ENCODE data around the gene TGFA. TPM values are rescaled to one million over a fixed set of nuclear protein-coding genes. Genes with fewer than 3 reads are reported as not detected.

Gene TGFA
- total and polyA plus RNA-seq, 8 donors = 0.89 to 16.0 (median 3.7) TPM; not detected in 1

DNA sequence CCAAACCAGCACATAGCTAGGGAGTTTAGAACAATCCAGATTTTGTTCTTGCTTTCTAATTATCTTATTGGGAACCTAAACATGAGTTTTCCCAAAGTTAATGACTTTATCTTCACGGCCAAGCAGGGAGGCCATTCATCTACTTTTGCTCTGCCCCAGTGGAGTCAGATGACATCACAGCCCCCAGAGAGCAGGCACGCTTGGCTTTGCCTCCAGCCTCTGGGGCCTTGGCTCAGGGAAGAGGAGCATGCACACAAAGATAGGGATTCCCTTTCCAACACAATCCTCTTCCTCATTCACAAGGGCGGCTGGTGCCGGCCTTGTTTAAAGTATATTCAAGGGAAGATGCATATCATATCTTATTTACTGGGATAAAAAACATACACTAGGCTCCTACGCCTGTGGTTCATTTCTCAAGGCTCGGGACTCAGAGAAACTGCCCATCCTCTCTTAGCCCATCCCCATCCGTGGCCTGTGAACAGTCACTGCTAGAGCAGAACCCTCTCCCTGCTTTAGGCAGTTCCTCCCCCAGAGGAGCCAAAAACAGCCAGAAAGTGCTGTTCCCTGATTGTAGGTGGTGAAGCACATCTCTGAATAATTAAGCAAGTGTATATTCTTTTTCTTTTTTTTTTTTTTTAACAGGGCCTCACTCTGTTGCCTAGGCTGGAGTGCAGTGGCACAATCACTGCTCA, 21.2 kb downstream of the TGFA start:
- H3K27me3 ChIP-seq = no peaks in the 10 kb centered on the region
- no peaks in the 10 kb centered on the region for H3K9me3 ChIP-seq
- WGBS, 5 donors = 73 to 89% (median 81%) methylated on average over 7 of the region's 7 CpGs
- TF ChIP-seq POLR2A (IDR thresholded peaks at IDR 0.05) (no peak), EP300 (IDR thresholded peaks at IDR 0.05) (no peak), POLR2AphosphoS5 (IDR thresholded peaks at IDR 0.05) (no peak)
- TF ChIP-seq, protein P1, sequence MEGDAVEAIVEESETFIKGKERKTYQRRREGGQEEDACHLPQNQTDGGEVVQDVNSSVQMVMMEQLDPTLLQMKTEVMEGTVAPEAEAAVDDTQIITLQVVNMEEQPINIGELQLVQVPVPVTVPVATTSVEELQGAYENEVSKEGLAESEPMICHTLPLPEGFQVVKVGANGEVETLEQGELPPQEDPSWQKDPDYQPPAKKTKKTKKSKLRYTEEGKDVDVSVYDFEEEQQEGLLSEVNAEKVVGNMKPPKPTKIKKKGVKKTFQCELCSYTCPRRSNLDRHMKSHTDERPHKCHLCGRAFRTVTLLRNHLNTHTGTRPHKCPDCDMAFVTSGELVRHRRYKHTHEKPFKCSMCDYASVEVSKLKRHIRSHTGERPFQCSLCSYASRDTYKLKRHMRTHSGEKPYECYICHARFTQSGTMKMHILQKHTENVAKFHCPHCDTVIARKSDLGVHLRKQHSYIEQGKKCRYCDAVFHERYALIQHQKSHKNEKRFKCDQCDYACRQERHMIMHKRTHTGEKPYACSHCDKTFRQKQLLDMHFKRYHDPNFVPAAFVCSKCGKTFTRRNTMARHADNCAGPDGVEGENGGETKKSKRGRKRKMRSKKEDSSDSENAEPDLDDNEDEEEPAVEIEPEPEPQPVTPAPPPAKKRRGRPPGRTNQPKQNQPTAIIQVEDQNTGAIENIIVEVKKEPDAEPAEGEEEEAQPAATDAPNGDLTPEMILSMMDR (IDR thresholded peaks at IDR 0.05) = no peak
- no peak overlapping the region for H3K4me3 ChIP-seq
- DNase-seq = no peak
- H3K36me3 ChIP-seq = no peaks in the 10 kb centered on the region
- peak overlapping the region in 1 of 5 donors; percentile 34 for H3K27ac ChIP-seq
- intact Hi-C loops (cut with DNase I; ENCODE audit: low total_unique reads) = no loop called here
- H3K4me1 ChIP-seq = peaks cover 0 to 29% (median 0%) of the 10 kb centered on the region in 4 donors

DNA sequence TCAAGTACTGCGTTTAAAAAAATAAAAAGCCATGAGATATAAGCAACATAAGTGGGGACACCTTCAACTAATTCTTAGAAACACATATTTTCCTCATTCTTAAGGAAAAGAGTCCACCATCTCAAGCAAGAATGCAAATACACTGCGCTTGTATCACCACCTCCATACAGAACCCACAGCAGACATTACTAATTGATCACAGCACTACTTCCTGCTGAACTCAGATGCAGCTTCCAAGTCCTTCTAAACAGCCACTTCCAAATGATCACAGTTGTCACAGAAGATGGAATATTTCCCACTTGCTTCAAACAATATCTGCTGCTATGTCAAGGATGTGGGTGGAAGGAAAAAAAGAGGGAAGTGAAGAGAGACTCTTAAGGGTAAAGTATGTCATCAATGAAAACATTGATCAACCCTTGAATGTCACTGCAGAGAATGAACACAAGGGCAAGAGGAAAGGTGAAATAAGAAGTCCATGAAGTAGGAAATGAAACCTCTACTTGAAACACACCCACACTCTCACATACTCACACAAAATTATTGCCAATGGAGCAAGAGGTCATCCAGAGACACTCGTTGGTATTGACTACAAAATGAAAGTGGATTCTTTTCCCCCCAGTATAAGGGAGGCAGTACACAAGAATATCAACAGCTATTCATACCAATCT, 22.1 kb downstream of the TGFA start:
- no peak for DNase-seq
- WGBS, 5 donors = 62 to 80% (median 75%) methylated on average over 3 of the region's 3 CpGs
- Histone ChIP-seq H3K4me3 (no peak overlapping the region), H3K27me3 (no peaks in the 10 kb centered on the region), H3K27ac (no peak overlapping the region), H3K36me3 (no peaks in the 10 kb centered on the region), H3K4me1 (peaks cover 0 to 35% (median 0%) of the 10 kb centered on the region in 4 donors), H3K9me3 (no peaks in the 10 kb centered on the region)
- TF ChIP-seq POLR2AphosphoS5 (IDR thresholded peaks at IDR 0.05) = no peak
- TF ChIP-seq, protein P1 (IDR thresholded peaks at IDR 0.05) = no peak
- no peak for TF ChIP-seq EP300 (IDR thresholded peaks at IDR 0.05)
- no peak for TF ChIP-seq POLR2A (IDR thresholded peaks at IDR 0.05)
- intact Hi-C loops (cut with DNase I; ENCODE audit: low total_unique reads) = no loop called here

DNA sequence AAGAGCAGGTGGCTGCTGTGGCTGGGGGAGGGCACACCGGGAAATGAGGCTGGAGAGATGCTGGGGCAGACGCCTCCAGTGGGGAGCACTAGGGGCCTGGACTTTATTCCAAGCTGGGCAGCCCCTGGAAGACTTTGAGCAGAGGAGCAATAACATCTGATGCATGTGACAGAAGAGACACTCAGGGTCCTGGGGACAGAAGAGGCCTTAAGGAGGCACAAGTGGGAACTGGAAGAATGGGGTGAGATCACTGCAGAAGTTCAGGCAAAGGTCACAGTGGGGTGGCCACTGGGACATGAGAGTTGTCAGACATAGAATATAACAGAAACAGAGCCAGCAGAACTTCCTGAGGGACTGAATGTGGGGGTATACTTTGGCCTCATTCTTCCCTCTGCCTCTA, 24.0 kb downstream of the TGFA start:
- intact Hi-C loops (cut with DNase I; ENCODE audit: low total_unique reads) = no loop called here
- WGBS, 5 donors = 90 to 100% (median 92%) methylated on average over 2 of the region's 2 CpGs
- H3K27ac ChIP-seq = no peak overlapping the region
- peaks cover 5 to 55% (median 10%) of the 10 kb centered on the region in 4 donors for H3K4me1 ChIP-seq
- no peak for DNase-seq
- H3K27me3 ChIP-seq = no peaks in the 10 kb centered on the region
- TF ChIP-seq, protein P1 (IDR thresholded peaks at IDR 0.05) = no peak
- TF ChIP-seq EP300 (IDR thresholded peaks at IDR 0.05) (no peak), POLR2A (IDR thresholded peaks at IDR 0.05) (no peak), POLR2AphosphoS5 (IDR thresholded peaks at IDR 0.05) (no peak)
- no peak overlapping the region for H3K4me3 ChIP-seq
- H3K36me3 ChIP-seq = no peaks in the 10 kb centered on the region
- no peaks in the 10 kb centered on the region for H3K9me3 ChIP-seq

DNA sequence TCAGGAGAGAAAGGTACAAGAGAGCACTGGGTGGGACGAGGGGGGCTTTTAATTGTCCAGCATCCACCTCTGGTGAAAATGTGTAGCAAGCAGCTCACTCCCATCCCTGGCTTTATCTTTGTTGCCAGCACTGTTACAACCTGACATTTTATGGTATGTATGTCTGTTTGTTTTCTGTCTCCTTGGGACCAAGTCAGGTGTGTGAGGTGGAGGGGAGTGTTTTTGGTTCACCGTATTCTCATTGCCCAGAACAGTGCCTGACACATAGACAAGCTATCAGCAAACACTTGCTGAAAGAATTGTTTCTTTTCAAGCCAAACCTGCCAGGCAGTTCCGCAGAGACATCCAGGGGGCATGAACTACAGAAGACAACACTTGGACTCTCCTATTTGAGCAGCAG, 24.7 kb downstream of the TGFA start:
- H3K27me3 ChIP-seq = no peaks in the 10 kb centered on the region
- 73 to 91% (median 83%) methylated on average over 3 of the region's 3 CpGs for WGBS, 5 donors
- H3K36me3 ChIP-seq = no peaks in the 10 kb centered on the region
- TF ChIP-seq POLR2A (IDR thresholded peaks at IDR 0.05) (no peak), EP300 (IDR thresholded peaks at IDR 0.05) (no peak), POLR2AphosphoS5 (IDR thresholded peaks at IDR 0.05) (no peak)
- TF ChIP-seq, protein P1 (IDR thresholded peaks at IDR 0.05) = no peak
- no peaks in the 10 kb centered on the region for H3K9me3 ChIP-seq
- no peak overlapping the region for H3K4me3 ChIP-seq
- H3K4me1 ChIP-seq = peaks cover 11 to 58% (median 17%) of the 10 kb centered on the region in 4 donors
- no peak for DNase-seq
- intact Hi-C loops (cut with DNase I; ENCODE audit: low total_unique reads) = no loop called here
- H3K27ac ChIP-seq = no peak overlapping the region
